ENCODE data around the gene MRPL41.
"Not testable (repeated sequence)": the region's sequence is repeated elsewhere in the genome, so short reads cannot be mapped to it uniquely, and the experiment has no call there.

The MRPL41 gene

DNA sequence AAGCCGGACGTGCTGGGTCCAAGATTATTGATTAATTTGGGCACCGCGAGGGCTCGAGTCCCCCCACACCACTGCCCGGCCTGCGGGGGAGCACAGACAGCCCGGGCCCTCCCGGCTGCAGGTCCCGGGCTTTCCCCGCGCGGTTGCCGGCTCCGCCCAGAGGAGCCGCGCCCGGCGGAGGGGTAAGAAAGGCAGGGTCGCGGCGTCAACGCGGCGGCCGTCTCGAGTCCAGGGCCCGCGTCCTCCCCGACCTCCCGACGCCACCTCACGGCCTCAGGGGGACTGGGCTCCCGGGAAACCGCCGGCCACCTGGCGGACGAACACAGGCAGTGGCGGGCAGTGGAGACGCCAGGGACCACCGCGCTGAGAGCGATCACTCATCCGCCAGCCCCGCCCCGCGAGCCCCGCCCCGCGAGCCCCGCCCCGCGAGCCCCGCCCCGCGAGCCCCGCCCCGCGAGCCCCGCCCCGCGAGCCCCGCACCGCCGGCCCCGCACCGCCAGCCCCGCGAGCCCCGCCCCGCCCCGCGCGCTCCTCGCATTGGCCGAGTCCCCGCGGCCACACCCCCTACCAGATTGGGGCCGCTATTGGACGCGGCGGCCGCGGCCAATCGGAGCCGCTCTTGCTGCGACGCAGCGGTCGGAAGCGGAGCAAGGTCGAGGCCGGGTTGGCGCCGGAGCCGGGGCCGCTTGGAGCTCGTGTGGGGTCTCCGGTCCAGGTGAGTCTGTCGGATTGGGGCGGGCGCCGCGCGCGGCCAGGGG, at the start of gene MRPL41:
Gene MRPL41 (plus strand): TSS at position 616 of the 758 bp plus-strand sequence. CDS start 203 bp downstream, outside the sequence.
- peak within 1 kb of the TSS; percentile 87 to 92 for H3K4me3 ChIP-seq (ENCODE audit: low read depth in 1 of 2, low read length in 2 of 2)
- H3K27ac ChIP-seq (ENCODE audit: low read depth, low read length): peak within 1 kb of the TSS; percentile 73
- peaks cover 12 to 21% of the 10 kb centered on the region in 2 donors for H3K4me1 ChIP-seq (ENCODE audit: control insufficient read depth in 1 of 2, insufficient read depth in 2 of 2, low read length in 2 of 2)
- H3K36me3 ChIP-seq (ENCODE audit: control insufficient read depth in 1 of 2, insufficient read depth in 2 of 2, low read length in 2 of 2): peaks cover 3 to 16% of the 10 kb centered on the region in 2 donors
- peak within 1 kb of the TSS; percentile 71 to 80 for H3K9ac ChIP-seq (ENCODE audit: low read depth in 1 of 2, low read length in 2 of 2)
- no peaks in the 10 kb centered on the region for H3K9me3 ChIP-seq (ENCODE audit: control insufficient read depth in 1 of 2, low read length in 2 of 2)
- H3K27me3 ChIP-seq (ENCODE audit: control insufficient read depth in 1 of 2, insufficient read depth in 2 of 2, low read length in 2 of 2): no peaks in the 10 kb centered on the region

GRCh38 chr9:137502008-137502911, 49.4 kb upstream of the MRPL41 start:
- Histone ChIP-seq H3K4me3 (ENCODE audit: low read depth in 1 of 2, low read length in 2 of 2) (no peak overlapping the region), H3K4me1 (ENCODE audit: control insufficient read depth in 1 of 2, insufficient read depth in 2 of 2, low read length in 2 of 2) (no peaks in the 10 kb centered on the region), H3K27me3 (ENCODE audit: control insufficient read depth in 1 of 2, insufficient read depth in 2 of 2, low read length in 2 of 2) (no peaks in the 10 kb centered on the region), H3K9me3 (ENCODE audit: control insufficient read depth in 1 of 2, low read length in 2 of 2) (no peaks in the 10 kb centered on the region), H3K9ac (ENCODE audit: low read depth in 1 of 2, low read length in 2 of 2) (no peak overlapping the region), H3K36me3 (ENCODE audit: control insufficient read depth in 1 of 2, insufficient read depth in 2 of 2, low read length in 2 of 2) (no peaks in the 10 kb centered on the region), H3K27ac (ENCODE audit: low read depth, low read length) (no peak overlapping the region)

DNA sequence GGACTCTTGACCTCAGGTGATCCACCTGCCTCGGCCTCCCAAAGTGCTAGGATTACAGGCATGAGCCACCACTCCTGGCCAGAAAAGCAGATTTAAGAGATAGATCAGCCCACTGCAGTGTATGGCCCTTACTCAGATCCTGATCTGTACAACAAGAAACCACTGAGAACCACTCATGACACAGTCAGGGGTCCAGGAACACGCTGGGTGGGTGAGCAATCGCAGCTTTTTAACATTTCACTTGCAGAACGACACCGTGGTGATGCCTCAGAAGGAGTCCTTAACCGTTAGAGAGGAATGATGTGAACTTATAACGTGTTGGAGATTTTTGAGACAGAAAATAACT, 47.3 kb upstream of the MRPL41 start:
- Histone ChIP-seq H3K4me1 (ENCODE audit: control insufficient read depth in 1 of 2, insufficient read depth in 2 of 2, low read length in 2 of 2) (no peaks in the 10 kb centered on the region), H3K9ac (ENCODE audit: low read depth in 1 of 2, low read length in 2 of 2) (no peak overlapping the region), H3K27ac (ENCODE audit: low read depth, low read length) (no peak overlapping the region), H3K27me3 (ENCODE audit: control insufficient read depth in 1 of 2, insufficient read depth in 2 of 2, low read length in 2 of 2) (no peaks in the 10 kb centered on the region), H3K9me3 (ENCODE audit: control insufficient read depth in 1 of 2, low read length in 2 of 2) (no peaks in the 10 kb centered on the region), H3K4me3 (ENCODE audit: low read depth in 1 of 2, low read length in 2 of 2) (no peak overlapping the region), H3K36me3 (ENCODE audit: control insufficient read depth in 1 of 2, insufficient read depth in 2 of 2, low read length in 2 of 2) (no peaks in the 10 kb centered on the region)

GRCh38 chr9:137505421-137506140, 46.1 kb upstream of the MRPL41 start:
- H3K9ac ChIP-seq (ENCODE audit: low read depth in 1 of 2, low read length in 2 of 2): no peak overlapping the region
- H3K36me3 ChIP-seq (ENCODE audit: control insufficient read depth in 1 of 2, insufficient read depth in 2 of 2, low read length in 2 of 2): no peaks in the 10 kb centered on the region
- H3K9me3 ChIP-seq (ENCODE audit: control insufficient read depth in 1 of 2, low read length in 2 of 2): no peaks in the 10 kb centered on the region
- no peaks in the 10 kb centered on the region for H3K4me1 ChIP-seq (ENCODE audit: control insufficient read depth in 1 of 2, insufficient read depth in 2 of 2, low read length in 2 of 2)
- H3K4me3 ChIP-seq (ENCODE audit: low read depth in 1 of 2, low read length in 2 of 2): no peak overlapping the region
- H3K27me3 ChIP-seq (ENCODE audit: control insufficient read depth in 1 of 2, insufficient read depth in 2 of 2, low read length in 2 of 2): no peaks in the 10 kb centered on the region
- no peak overlapping the region for H3K27ac ChIP-seq (ENCODE audit: low read depth, low read length)

DNA sequence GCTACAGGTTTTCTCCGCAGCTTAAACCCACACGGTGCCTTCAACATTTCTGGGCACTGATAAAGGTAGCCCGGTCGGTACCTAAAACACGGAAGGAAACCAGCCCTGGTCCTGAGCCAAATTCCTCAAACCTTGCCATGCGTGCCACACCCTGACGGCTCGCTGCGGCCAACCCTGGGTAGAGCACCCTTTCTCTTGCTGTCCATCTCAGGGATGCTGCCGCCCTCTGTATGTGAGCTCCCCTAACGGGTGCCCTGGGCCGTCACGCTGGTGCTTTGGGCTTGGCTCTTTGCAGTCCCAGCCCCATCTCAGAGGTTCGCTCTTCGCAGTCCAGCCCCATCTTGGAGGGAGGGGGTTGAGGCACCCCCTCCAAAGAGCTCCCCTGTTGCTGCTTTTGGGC, 45.4 kb upstream of the MRPL41 start:
- Histone ChIP-seq H3K27ac (ENCODE audit: low read depth, low read length) (no peak overlapping the region), H3K4me1 (ENCODE audit: control insufficient read depth in 1 of 2, insufficient read depth in 2 of 2, low read length in 2 of 2) (peaks cover 0 to under 1% of the 10 kb centered on the region in 2 donors), H3K9me3 (ENCODE audit: control insufficient read depth in 1 of 2, low read length in 2 of 2) (no peaks in the 10 kb centered on the region), H3K4me3 (ENCODE audit: low read depth in 1 of 2, low read length in 2 of 2) (no peak overlapping the region), H3K36me3 (ENCODE audit: control insufficient read depth in 1 of 2, insufficient read depth in 2 of 2, low read length in 2 of 2) (no peaks in the 10 kb centered on the region), H3K27me3 (ENCODE audit: control insufficient read depth in 1 of 2, insufficient read depth in 2 of 2, low read length in 2 of 2) (no peaks in the 10 kb centered on the region), H3K9ac (ENCODE audit: low read depth in 1 of 2, low read length in 2 of 2) (no peak overlapping the region)

- Histone ChIP-seq H3K27me3 (ENCODE audit: control insufficient read depth in 1 of 2, insufficient read depth in 2 of 2, low read length in 2 of 2) (no peaks in the 10 kb centered on the region), H3K9ac (ENCODE audit: low read depth in 1 of 2, low read length in 2 of 2) (no peak overlapping the region), H3K9me3 (ENCODE audit: control insufficient read depth in 1 of 2, low read length in 2 of 2) (no peaks in the 10 kb centered on the region), H3K4me3 (ENCODE audit: low read depth in 1 of 2, low read length in 2 of 2) (no peak overlapping the region), H3K4me1 (ENCODE audit: control insufficient read depth in 1 of 2, insufficient read depth in 2 of 2, low read length in 2 of 2) (peaks cover under 1 to 5% of the 10 kb centered on the region in 2 donors), H3K27ac (ENCODE audit: low read depth, low read length) (no peak overlapping the region), H3K36me3 (ENCODE audit: control insufficient read depth in 1 of 2, insufficient read depth in 2 of 2, low read length in 2 of 2) (no peaks in the 10 kb centered on the region)
Measured at GRCh38 chr9:137506702-137507171, 44.9 kb upstream of the MRPL41 start.

- Histone ChIP-seq H3K9ac (ENCODE audit: low read depth in 1 of 2, low read length in 2 of 2) (no peak overlapping the region), H3K36me3 (ENCODE audit: control insufficient read depth in 1 of 2, insufficient read depth in 2 of 2, low read length in 2 of 2) (no peaks in the 10 kb centered on the region), H3K9me3 (ENCODE audit: control insufficient read depth in 1 of 2, low read length in 2 of 2) (no peaks in the 10 kb centered on the region), H3K27me3 (ENCODE audit: control insufficient read depth in 1 of 2, insufficient read depth in 2 of 2, low read length in 2 of 2) (no peaks in the 10 kb centered on the region), H3K4me3 (ENCODE audit: low read depth in 1 of 2, low read length in 2 of 2) (no peak overlapping the region), H3K27ac (ENCODE audit: low read depth, low read length) (no peak overlapping the region), H3K4me1 (ENCODE audit: control insufficient read depth in 1 of 2, insufficient read depth in 2 of 2, low read length in 2 of 2) (peaks cover 6 to 7% of the 10 kb centered on the region in 2 donors)
Measured at GRCh38 chr9:137509198-137509597, 42.5 kb upstream of the MRPL41 start.

DNA sequence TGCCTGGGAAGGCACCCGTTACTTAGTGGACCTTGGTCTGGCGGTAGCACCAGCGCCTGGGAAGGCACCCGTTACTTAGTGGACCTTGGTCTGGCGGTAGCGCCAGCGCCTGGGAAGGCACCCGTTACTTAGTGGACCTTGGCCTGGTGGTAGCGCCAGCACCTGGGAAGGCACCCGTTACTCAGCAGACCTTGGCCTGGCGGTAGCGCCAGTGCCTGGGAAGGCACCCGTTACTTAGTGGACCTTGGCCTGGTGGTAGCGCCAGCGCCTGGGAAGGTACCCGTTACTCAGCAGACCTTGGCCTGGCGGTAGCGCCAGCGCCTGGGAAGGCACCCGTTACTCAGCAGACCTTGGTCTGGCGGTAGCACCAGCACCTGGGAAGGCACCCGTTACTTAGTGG, 40.6 kb upstream of the MRPL41 start:
- H3K27me3 ChIP-seq (ENCODE audit: control insufficient read depth in 1 of 2, insufficient read depth in 2 of 2, low read length in 2 of 2); H3K9me3 ChIP-seq (ENCODE audit: control insufficient read depth in 1 of 2, low read length in 2 of 2); H3K36me3 ChIP-seq (ENCODE audit: control insufficient read depth in 1 of 2, insufficient read depth in 2 of 2, low read length in 2 of 2); H3K4me1 ChIP-seq (ENCODE audit: control insufficient read depth in 1 of 2, insufficient read depth in 2 of 2, low read length in 2 of 2); H3K27ac ChIP-seq (ENCODE audit: low read depth, low read length); H3K9ac ChIP-seq (ENCODE audit: low read depth in 1 of 2, low read length in 2 of 2); H3K4me3 ChIP-seq (ENCODE audit: low read depth in 1 of 2, low read length in 2 of 2): not testable (repeated sequence)

GRCh38 chr9:137511758-137512463, 39.8 kb upstream of the MRPL41 start:
- Histone ChIP-seq H3K4me1 (ENCODE audit: control insufficient read depth in 1 of 2, insufficient read depth in 2 of 2, low read length in 2 of 2) (peaks cover 6 to 7% of the 10 kb centered on the region in 2 donors), H3K27me3 (ENCODE audit: control insufficient read depth in 1 of 2, insufficient read depth in 2 of 2, low read length in 2 of 2) (no peaks in the 10 kb centered on the region), H3K4me3 (ENCODE audit: low read depth in 1 of 2, low read length in 2 of 2) (no peak overlapping the region), H3K9ac (ENCODE audit: low read depth in 1 of 2, low read length in 2 of 2) (no peak overlapping the region), H3K36me3 (ENCODE audit: control insufficient read depth in 1 of 2, insufficient read depth in 2 of 2, low read length in 2 of 2) (no peaks in the 10 kb centered on the region), H3K27ac (ENCODE audit: low read depth, low read length) (no peak overlapping the region), H3K9me3 (ENCODE audit: control insufficient read depth in 1 of 2, low read length in 2 of 2) (no peaks in the 10 kb centered on the region)

Data from duodenal mucosa (tissue), 2 donors.